ENCODE data around the gene EPPIN. TPM values are rescaled to one million over a fixed set of nuclear protein-coding genes. Genes with fewer than 3 reads are reported as not detected.

Gene EPPIN
- total RNA-seq, 1 donor from 2014 or later, result not detected

- DNase-seq (ENCODE audit: low spot score), result no peak
- Mint-ChIP-seq H3K9me3 (ENCODE audit: low read depth) (peaks cover 7% of the 10 kb centered on the region), H3K27me3 (ENCODE audit: low read depth) (peaks cover 14% of the 10 kb centered on the region), H3K4me1 (ENCODE audit: low read depth) (no peaks in the 10 kb centered on the region), H3K27ac (ENCODE audit: unreplicated experiment) (no peak overlapping the region), H3K4me3 (ENCODE audit: unreplicated experiment) (no peak overlapping the region), H3K36me3 (ENCODE audit: low read depth) (no peaks in the 10 kb centered on the region)
- no peak for TF ChIP-seq CTCF (IDR thresholded peaks at IDR 0.05)
Observed at GRCh38 chr20:45552456-45552855, 5.3 kb upstream of the EPPIN start.

GRCh38 chr20:45550765-45551164 is 3.6 kb upstream of the EPPIN start:
- H3K4me3 Mint-ChIP-seq (ENCODE audit: unreplicated experiment), result no peak overlapping the region
- no peak for DNase-seq (ENCODE audit: low spot score)
- H3K9me3 Mint-ChIP-seq (ENCODE audit: low read depth), result peaks cover 4% of the 10 kb centered on the region
- peaks cover 25% of the 10 kb centered on the region for H3K27me3 Mint-ChIP-seq (ENCODE audit: low read depth)
- H3K4me1 Mint-ChIP-seq (ENCODE audit: low read depth), result no peaks in the 10 kb centered on the region
- TF ChIP-seq CTCF (IDR thresholded peaks at IDR 0.05), result no peak
- H3K36me3 Mint-ChIP-seq (ENCODE audit: low read depth), result no peaks in the 10 kb centered on the region
- H3K27ac Mint-ChIP-seq (ENCODE audit: unreplicated experiment), result no peak overlapping the region

GRCh38 chr20:45548410-45548809 is 1.2 kb upstream of the EPPIN start:
- no peak for TF ChIP-seq CTCF (IDR thresholded peaks at IDR 0.05)
- Mint-ChIP-seq H3K27ac (ENCODE audit: unreplicated experiment) (no peak overlapping the region), H3K4me3 (ENCODE audit: unreplicated experiment) (no peak overlapping the region), H3K4me1 (ENCODE audit: low read depth) (no peaks in the 10 kb centered on the region), H3K27me3 (ENCODE audit: low read depth) (peaks cover 34% of the 10 kb centered on the region), H3K9me3 (ENCODE audit: low read depth) (peaks cover under 1% of the 10 kb centered on the region), H3K36me3 (ENCODE audit: low read depth) (no peaks in the 10 kb centered on the region)
- DNase-seq (ENCODE audit: low spot score), result no peak

- Mint-ChIP-seq H3K4me1 (ENCODE audit: low read depth) (no peaks in the 10 kb centered on the region), H3K27ac (ENCODE audit: unreplicated experiment) (no peak overlapping the region), H3K4me3 (ENCODE audit: unreplicated experiment) (no peak overlapping the region), H3K36me3 (ENCODE audit: low read depth) (no peaks in the 10 kb centered on the region), H3K9me3 (ENCODE audit: low read depth) (no peaks in the 10 kb centered on the region), H3K27me3 (ENCODE audit: low read depth) (peaks cover 43% of the 10 kb centered on the region)
- no peak for DNase-seq (ENCODE audit: low spot score)
- TF ChIP-seq CTCF (IDR thresholded peaks at IDR 0.05), result peak; percentile 75
Observed at GRCh38 chr20:45545754-45546453, 1.3 kb downstream of the EPPIN start.

- no peak overlapping the region for H3K27ac Mint-ChIP-seq (ENCODE audit: unreplicated experiment)
- no peak for DNase-seq (ENCODE audit: low spot score)
- TF ChIP-seq CTCF (IDR thresholded peaks at IDR 0.05), result no peak
- H3K4me3 Mint-ChIP-seq (ENCODE audit: unreplicated experiment), result no peak overlapping the region
- peaks cover 45% of the 10 kb centered on the region for H3K27me3 Mint-ChIP-seq (ENCODE audit: low read depth)
- no peaks in the 10 kb centered on the region for H3K36me3 Mint-ChIP-seq (ENCODE audit: low read depth)
- no peaks in the 10 kb centered on the region for H3K9me3 Mint-ChIP-seq (ENCODE audit: low read depth)
- no peaks in the 10 kb centered on the region for H3K4me1 Mint-ChIP-seq (ENCODE audit: low read depth)
Observed at GRCh38 chr20:45545351-45545750, 1.9 kb downstream of the EPPIN start.

All from chondrocyte (in vitro differentiated cells).